GM23338 (cell line): ENCODE data around the gene CTAG2. TPM values are rescaled to one million over a fixed set of nuclear protein-coding genes. Genes with fewer than 3 reads are reported as not detected.
"Not testable (repeated sequence)": the region's sequence is repeated elsewhere in the genome, so short reads cannot be mapped to it uniquely, and the experiment has no call there.

Source experiments
- ATAC-seq: fragments of 200-7000 bp; cut with Tn5 transposase; 3 replicates; pipeline ENCODE4 v1.9.1; 2020
- DNase-seq: peaks from one replicate; pipeline ENCODE4 v3.0.0-alpha.2; 2015; ENCODE audit warnings: low spot score
- H2AFZ ChIP-seq: fragments of 200-600 bp; sonication (generic); 2 replicates; pipeline ENCODE4 v1.8.0; 2016; ENCODE audit warnings: antibody characterized with exemption, mild to moderate bottlenecking, moderate library complexity
- H3F3A ChIP-seq: fragments of 200-600 bp; sonication (generic); replicated peaks from 2 replicates; pipeline ENCODE4 v1.8.0; 2017; ENCODE audit warnings: antibody characterized with exemption, mixed run types, low read depth
- H3K27ac ChIP-seq: fragments of 200-600 bp; sonication (generic); 2 replicates; pipeline ENCODE4 v1.6.1; 2016; ENCODE audit warnings: low read depth
- H3K27me3 ChIP-seq: fragments of 200-600 bp; sonication (generic); 2 replicates; pipeline ENCODE4 v1.8.0; 2016; ENCODE audit warnings: mild to moderate bottlenecking, mixed run types, moderate library complexity; ENCODE audit not compliant: insufficient read depth
- H3K36me3 ChIP-seq: fragments of 200-600 bp; sonication (generic); 2 replicates; pipeline ENCODE4 v1.8.0; 2016; ENCODE audit warnings: mild to moderate bottlenecking; ENCODE audit not compliant: insufficient read depth
- H3K4me1 ChIP-seq: fragments of 200-600 bp; sonication (generic); 2 replicates; pipeline ENCODE4 v1.8.0; 2016; ENCODE audit warnings: mild to moderate bottlenecking, moderate library complexity; ENCODE audit not compliant: insufficient read depth
- H3K4me2 ChIP-seq: fragments of 200-600 bp; sonication (generic); 2 replicates; pipeline ENCODE4 v1.7.1; 2017; ENCODE audit warnings: mixed run types
- H3K4me3 ChIP-seq: fragments of 200-600 bp; sonication (generic); 2 replicates; pipeline ENCODE4 v1.6.1; 2016; ENCODE audit warnings: mixed run types
- H3K79me2 ChIP-seq: fragments of 200-600 bp; sonication (generic); replicated peaks from 2 replicates; pipeline ENCODE4 v1.8.0; 2017; ENCODE audit warnings: mild to moderate bottlenecking; ENCODE audit not compliant: insufficient read depth
- H3K9me2 ChIP-seq: fragments of 200-600 bp; sonication (generic); 2 replicates; pipeline ENCODE4 v1.8.0; 2017; ENCODE audit not compliant: insufficient read depth
- H4K20me1 ChIP-seq: fragments of 200-600 bp; sonication (generic); replicated peaks from 2 replicates; pipeline ENCODE4 v1.8.0; 2017; ENCODE audit warnings: mild to moderate bottlenecking; ENCODE audit not compliant: insufficient read depth
- H3K27ac Mint-ChIP-seq: 2 replicates; pipeline ENCODE4 v1.8.0; 2020; ENCODE audit warnings: inconsistent platforms, mild to moderate bottlenecking, moderate library complexity, mixed read lengths
- H3K27me3 Mint-ChIP-seq: 3 replicates; pipeline ENCODE4 v1.8.0; 2022; ENCODE audit warnings: low read depth, mild to moderate bottlenecking, moderate library complexity, mixed read lengths, inconsistent platforms; ENCODE audit not compliant: insufficient read depth, poor library complexity
- H3K36me3 Mint-ChIP-seq: 3 replicates; pipeline ENCODE4 v1.8.0; 2021; ENCODE audit warnings: low read depth, mild to moderate bottlenecking, inconsistent platforms, moderate library complexity, mixed read lengths
- H3K4me1 Mint-ChIP-seq: 3 replicates; pipeline ENCODE4 v1.8.0; 2020; ENCODE audit warnings: mild to moderate bottlenecking, inconsistent platforms, mixed read lengths
- H3K4me3 Mint-ChIP-seq: 3 replicates; pipeline ENCODE4 v1.8.0; 2021; ENCODE audit warnings: moderate library complexity, mild to moderate bottlenecking, inconsistent platforms, mixed read lengths
- H3K9me3 Mint-ChIP-seq: 3 replicates; pipeline ENCODE4 v1.8.0; 2020; ENCODE audit warnings: moderate library complexity, mild to moderate bottlenecking, inconsistent platforms, mixed read lengths
- CREB1 ChIP-seq: fragments of 250-450 bp; sonication (Bioruptor Pico); IDR thresholded peaks from 2 replicates; pipeline ENCODE4 v1.5.0; 2020; ENCODE audit warnings: low read depth, mild to moderate bottlenecking, moderate library complexity
- EZH2phosphoT487 ChIP-seq: fragments of 200-600 bp; sonication (generic); IDR thresholded peaks from one replicate; pipeline ENCODE4 v1.8.1; 2018; ENCODE audit warnings: antibody characterized with exemption; ENCODE audit not compliant: unreplicated experiment
- NANOG ChIP-seq: IDR thresholded peaks from 2 replicates; pipeline ENCODE4 v1.6.1; 2016; ENCODE audit warnings: antibody characterized with exemption, borderline replicate concordance
- STAT1 ChIP-seq: IDR thresholded peaks from one replicate; pipeline ENCODE4 v1.6.1; 2016; ENCODE audit warnings: antibody characterized with exemption; ENCODE audit not compliant: unreplicated experiment
- polyA plus RNA-seq: library from polyadenylated mRNA; unstranded; fragments of >200 nt; fragmentation: Nextera tagmentation; extraction: Ambion mirVana; gene quantifications from 2 replicates; pipeline ENCODE4 v1.2.1, GENCODE V29; 2016
- total RNA-seq: library from RNA; depleted of rRNA; stranded (reverse); fragments of >200 nt; shearing (Covaris generic); gene quantifications from 2 replicates; pipeline ENCODE4 v1.2.3, GENCODE V29; 2014

Gene CTAG2
- total and polyA plus RNA-seq, 2 experiments from 2014 or later: 0.87 TPM; not detected in 1

DNA sequence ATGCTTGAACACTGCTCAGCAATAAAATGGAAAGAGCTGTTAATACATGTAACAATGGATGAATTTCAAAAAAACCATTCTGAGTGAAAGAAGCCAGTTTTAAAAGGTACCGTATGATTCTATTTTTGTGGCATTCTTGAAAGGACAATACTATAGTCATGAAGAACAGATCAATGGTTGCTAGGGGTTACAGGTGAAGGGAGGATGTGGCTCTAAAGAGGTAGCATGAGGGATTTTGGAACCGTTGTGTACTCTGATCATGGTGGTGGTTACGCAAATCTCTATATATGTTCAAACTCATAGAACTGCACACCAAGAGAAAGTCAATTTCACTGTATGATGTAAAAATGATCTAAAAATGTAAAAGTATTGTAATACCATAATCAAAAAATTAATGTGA lies 40.0 kb upstream of the CTAG2 start:
- Histone ChIP-seq H3K4me3 (no peak overlapping the region), H3K9me2 (no peaks in the 10 kb centered on the region), H3K4me2 (no peak overlapping the region), H3K79me2 (no peaks in the 10 kb centered on the region), H3K27me3 (no peaks in the 10 kb centered on the region), H4K20me1 (no peaks in the 10 kb centered on the region), H3K27ac (no peak overlapping the region), H3K36me3 (no peaks in the 10 kb centered on the region), H2AFZ (no peak overlapping the region), H3F3A (no peaks in the 10 kb centered on the region), H3K4me1 (peaks cover 3% of the 10 kb centered on the region; the same call in 1 of the 2 replicates)
- no peaks in the 10 kb centered on the region for H3K9me3 Mint-ChIP-seq
- no peak overlapping the region for H3K4me3 Mint-ChIP-seq
- DNase-seq (no peak), ATAC-seq (no peak)
- H3K4me1 Mint-ChIP-seq: peaks cover 3% of the 10 kb centered on the region; the same call in 2 of the 3 replicates
- no peak overlapping the region for H3K27ac Mint-ChIP-seq
- H3K36me3 Mint-ChIP-seq: no peaks in the 10 kb centered on the region
- TF ChIP-seq STAT1: no peak
- no peak for TF ChIP-seq EZH2phosphoT487
- no peak for TF ChIP-seq CREB1 (CRISPR knock-in tag)
- TF ChIP-seq NANOG: no peak
- H3K27me3 Mint-ChIP-seq: peaks cover 2% of the 10 kb centered on the region

DNA sequence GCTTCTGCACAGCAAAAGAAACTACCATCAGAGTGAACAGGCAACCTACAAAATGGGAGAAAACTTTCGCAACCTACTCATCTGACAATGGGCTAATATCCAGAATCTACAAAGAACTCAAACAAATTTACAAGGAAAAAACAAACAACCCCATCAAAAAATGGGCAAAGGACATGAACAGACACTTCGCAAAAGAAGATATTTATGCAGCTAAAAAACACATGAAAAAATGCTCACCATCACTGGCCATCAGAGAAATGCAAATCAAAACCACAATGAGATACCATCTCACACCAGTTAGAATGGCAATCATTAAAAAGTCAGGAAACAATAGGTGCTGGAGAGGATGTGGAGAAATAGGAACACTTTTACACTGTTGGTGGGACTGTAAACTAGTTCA lies 37.1 kb upstream of the CTAG2 start:
- H3K27me3 ChIP-seq, H3K4me1 ChIP-seq, H4K20me1 ChIP-seq, H3K27ac Mint-ChIP-seq, H3K79me2 ChIP-seq, H3K27me3 Mint-ChIP-seq, H3K4me1 Mint-ChIP-seq, DNase-seq, H3K4me3 Mint-ChIP-seq, H3K4me3 ChIP-seq, ATAC-seq, H3K36me3 ChIP-seq, H3K9me2 ChIP-seq, H3K36me3 Mint-ChIP-seq, H3K4me2 ChIP-seq, H2AFZ ChIP-seq, H3K27ac ChIP-seq, H3F3A ChIP-seq, H3K9me3 Mint-ChIP-seq: not testable (repeated sequence)

GRCh38 chrX:154672084-154672483 lies 18.7 kb upstream of the CTAG2 start:
- not testable (repeated sequence) for ATAC-seq

GRCh38 chrX:154670848-154671247 lies 17.5 kb upstream of the CTAG2 start:
- H3K27me3 Mint-ChIP-seq, H3K36me3 ChIP-seq, H3K9me2 ChIP-seq, H3K36me3 Mint-ChIP-seq, ATAC-seq, DNase-seq, H3K4me3 Mint-ChIP-seq, H3K4me2 ChIP-seq, H2AFZ ChIP-seq, H4K20me1 ChIP-seq, H3K27ac Mint-ChIP-seq, H3K4me3 ChIP-seq, H3K4me1 Mint-ChIP-seq, H3K27me3 ChIP-seq, H3F3A ChIP-seq, H3K79me2 ChIP-seq, H3K27ac ChIP-seq, H3K4me1 ChIP-seq: not testable (repeated sequence)
- peaks cover 16% of the 10 kb centered on the region for H3K9me3 Mint-ChIP-seq

More at GRCh38 chrX:154672084-154672483, 18.7 kb upstream of the CTAG2 start:
- not testable (repeated sequence) for H3K27me3 Mint-ChIP-seq, H3K4me1 ChIP-seq, H3K4me3 ChIP-seq, H3K36me3 ChIP-seq, H3K79me2 ChIP-seq, H3K27me3 ChIP-seq, H2AFZ ChIP-seq, H3K4me3 Mint-ChIP-seq, H3K4me2 ChIP-seq, H3K36me3 Mint-ChIP-seq, H3K9me2 ChIP-seq, H3F3A ChIP-seq, H3K27ac Mint-ChIP-seq, H3K27ac ChIP-seq, H4K20me1 ChIP-seq, H3K4me1 Mint-ChIP-seq, DNase-seq
- peaks cover 16% of the 10 kb centered on the region for H3K9me3 Mint-ChIP-seq
